ENCODE measurements around the gene RUNDC1.

RUNDC1 gene

DNA sequence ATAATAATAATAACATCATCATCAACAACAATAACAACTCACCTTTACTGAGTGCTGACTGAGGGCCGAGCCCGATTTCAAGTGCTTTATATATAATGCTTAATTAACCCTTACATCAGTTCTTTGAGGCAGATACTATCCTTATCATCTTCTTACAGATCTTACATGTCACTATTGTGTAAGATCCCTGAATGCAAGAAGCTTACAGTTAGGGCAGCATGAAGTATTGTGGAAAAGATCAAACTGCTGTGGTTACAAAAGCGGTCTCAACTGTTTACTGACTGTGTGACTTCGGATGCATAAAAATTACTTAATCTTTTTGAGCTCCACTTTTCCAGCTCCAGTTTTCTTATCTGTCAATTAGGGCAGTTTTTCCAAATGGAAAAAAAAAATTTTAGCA lies 38.6 kb downstream of the RUNDC1 start:
- no peak for DNase-seq (ENCODE audit: low read depth, low spot score)

- DNase-seq (ENCODE audit: low read depth, low spot score), result no peak
Measured at GRCh38 chr17:43019418-43019817, 39.1 kb downstream of the RUNDC1 start.

DNA sequence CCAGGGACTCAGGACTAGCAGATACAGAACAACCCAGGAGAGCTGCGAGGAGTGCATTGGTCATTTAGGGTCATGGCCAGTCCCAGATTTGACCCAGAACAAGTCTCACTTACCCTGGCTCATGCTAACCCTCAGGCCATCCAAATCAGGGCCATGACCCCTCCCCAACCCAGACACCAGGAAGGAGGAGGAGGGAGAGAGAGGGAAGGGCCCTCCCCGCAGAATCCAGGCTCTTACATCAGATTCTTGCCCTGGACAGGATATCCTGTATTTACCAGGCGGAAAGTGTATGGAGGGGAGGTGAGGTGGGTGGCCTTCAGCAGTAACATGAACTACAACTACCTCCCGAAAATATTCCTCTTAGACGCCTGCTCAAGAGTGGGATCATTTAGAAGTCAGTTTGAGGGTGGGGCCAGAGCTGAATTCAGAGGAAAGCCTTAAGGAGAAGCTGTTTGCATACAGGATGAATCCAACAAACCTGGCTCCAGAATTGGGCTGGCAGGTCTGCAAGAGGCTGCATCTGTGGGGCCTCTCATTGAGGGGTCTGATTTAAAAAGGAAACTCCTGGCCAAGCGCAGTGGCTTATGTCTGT lies 39.8 kb downstream of the RUNDC1 start:
- DNase-seq (ENCODE audit: low read depth, low spot score), result no peak

DNA sequence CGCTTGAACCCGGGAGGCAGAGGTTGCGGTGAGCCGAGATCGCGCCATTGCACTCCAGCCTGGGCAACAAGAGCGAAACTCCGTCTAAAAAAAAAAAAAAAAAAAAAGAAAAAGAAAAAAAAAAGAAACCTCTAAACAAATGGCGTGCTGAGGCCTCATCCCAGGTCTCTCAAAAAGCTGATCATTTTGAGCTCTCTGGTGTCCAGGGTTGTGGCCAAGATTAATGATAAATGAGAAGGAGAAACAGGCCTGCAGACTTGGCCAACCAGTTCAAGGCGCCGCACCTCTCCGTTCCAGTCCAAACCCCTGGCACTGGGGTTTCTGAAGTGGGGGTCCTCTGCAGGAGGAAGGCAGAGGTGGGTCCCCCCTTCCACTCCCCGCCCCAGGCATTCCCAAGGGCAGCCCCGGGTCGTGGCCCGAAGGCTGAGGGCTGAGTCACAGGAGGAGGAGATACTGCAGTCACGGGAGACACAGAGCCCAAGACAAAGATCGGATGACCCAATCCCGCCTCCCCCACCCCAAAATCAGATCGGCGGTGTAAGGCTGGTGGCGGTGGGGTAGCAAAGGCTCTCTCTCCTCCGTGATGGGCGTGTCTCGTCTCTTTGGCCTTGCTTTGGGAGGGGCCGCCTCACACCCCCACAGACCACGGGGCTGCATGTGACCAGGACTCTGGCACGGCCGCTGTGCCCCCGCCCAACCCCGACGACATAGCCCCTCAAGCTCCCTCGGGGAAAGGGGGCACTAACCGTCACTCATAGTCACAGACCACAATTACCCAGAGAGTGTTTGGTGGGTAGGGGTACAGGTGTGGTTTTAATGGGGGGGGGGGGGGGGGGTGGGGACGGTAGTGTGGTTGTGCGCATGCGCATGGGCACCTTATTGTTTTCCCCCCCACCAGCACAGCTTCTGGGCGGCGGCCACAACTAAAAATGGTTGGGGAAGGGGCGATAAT lies 40.7 kb downstream of the RUNDC1 start:
- no peak for DNase-seq (ENCODE audit: low read depth, low spot score)

GRCh38 chr17:43021741-43022512 lies 41.6 kb downstream of the RUNDC1 start, which contains the start of gene VAT1:
Gene VAT1 (minus strand): TSS chr17:43022385. CDS start chr17:43022322, 63 bp downstream.
- DNase-seq (ENCODE audit: low read depth, low spot score), result no peak

- peak; percentile 95 for DNase-seq (ENCODE audit: low read depth, low spot score)
Measured at GRCh38 chr17:43024407-43025289, 44.3 kb downstream of the RUNDC1 start, which contains the start of gene RND2. Gene RND2 (plus strand): TSS chr17:43025231. CDS start chr17:43025348, 117 bp downstream.

DNA sequence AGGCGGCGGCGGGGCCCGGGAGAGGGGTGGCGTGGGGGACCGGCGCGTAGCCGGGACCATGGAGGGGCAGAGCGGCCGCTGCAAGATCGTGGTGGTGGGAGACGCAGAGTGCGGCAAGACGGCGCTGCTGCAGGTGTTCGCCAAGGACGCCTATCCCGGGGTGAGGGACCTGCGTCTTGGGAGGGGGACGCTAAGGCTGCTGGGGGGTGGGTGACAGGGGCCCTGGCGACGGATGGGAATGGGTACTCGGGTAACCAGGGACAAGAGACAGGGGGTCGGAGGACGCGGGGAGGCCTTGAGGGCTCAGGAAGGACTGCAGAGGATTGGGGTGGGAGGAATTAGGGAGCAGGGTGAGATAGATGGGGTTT lies 44.9 kb downstream of the RUNDC1 start:
- DNase-seq (ENCODE audit: low read depth, low spot score), result no peak

- DNase-seq (ENCODE audit: low read depth, low spot score), result no peak
Measured at GRCh38 chr17:43025766-43026537, 45.6 kb downstream of the RUNDC1 start.

DNA sequence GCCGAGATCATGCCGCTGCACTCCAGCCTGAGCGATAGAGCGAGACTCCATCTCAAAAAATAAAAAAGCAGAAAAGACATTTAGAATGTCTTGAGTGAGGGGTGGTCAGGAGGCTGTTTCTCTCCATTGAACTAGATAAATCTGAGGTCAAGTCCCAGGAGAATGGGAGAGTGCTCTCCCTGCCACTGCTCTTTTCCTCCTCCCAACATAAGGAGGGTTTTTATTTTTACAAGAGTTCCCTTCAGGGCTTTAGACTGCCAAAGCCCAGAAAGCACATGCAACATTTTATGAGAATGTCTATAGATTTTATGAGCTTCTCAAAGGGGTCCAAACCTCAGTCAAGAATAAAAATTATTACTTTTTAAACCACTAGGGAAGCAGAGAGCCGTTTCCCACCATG lies 46.2 kb downstream of the RUNDC1 start:
- DNase-seq (ENCODE audit: low read depth, low spot score), result no peak

GRCh38 chr17:43027091-43028032 lies 47.0 kb downstream of the RUNDC1 start:
- DNase-seq (ENCODE audit: low read depth, low spot score), result no peak

DNA sequence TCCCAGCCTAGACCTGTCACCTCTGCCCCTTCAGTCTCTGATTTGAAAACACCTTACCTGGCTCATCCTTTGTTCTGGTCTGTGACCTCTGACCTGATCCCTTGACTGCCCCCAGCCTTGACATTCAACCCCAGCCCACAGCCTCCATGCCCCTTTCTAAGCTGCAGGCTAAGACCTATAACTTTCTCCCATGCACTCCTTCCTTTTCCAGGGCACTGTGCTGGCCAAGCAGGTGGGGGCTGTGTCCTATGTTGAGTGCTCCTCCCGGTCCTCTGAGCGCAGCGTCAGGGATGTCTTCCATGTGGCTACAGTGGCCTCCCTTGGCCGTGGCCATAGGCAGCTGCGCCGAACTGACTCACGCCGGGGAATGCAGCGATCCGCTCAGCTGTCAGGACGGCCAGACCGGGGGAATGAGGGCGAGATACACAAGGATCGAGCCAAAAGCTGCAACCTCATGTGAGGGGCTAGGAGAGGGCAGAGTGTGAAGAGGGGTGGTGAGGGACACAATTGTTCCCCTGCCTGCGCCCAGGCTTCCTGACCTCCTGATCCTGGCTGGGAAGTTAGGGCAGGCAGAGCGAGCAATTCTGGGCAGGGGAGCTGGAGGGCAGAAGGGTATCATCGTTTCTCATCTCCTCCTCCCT lies 48.0 kb downstream of the RUNDC1 start:
- DNase-seq (ENCODE audit: low read depth, low spot score), result no peak

DNA sequence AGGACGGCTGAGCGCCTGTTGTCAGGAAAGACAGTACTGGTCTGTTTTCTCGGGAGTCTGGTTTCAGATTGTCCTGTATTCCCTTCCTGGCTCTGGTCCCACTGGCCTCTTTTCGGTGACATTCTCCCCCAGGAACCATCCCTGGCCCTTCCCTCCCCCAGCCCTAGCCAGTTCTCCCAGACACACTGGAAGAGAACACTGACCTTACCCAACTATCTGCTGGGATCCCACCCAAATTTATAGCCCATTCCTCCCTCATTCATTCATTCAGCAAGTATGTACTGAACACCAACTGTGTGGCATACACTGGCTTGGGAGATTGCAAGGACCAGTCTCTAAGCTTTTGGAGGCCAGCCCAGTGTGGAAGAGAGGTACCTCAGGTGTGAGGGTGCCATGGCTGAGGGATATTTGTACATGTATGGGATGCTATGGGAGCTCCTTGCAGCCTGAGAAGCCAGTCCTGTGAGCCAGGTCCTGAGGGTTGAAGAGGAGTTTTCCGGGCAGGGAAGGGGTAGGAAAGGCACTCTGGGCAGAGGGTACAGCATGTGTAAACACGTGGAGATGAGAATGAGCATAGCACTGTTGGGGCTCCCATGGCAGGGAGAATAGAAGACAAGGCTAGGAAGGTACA lies 49.9 kb downstream of the RUNDC1 start:
- no peak for DNase-seq (ENCODE audit: low read depth, low spot score)

GRCh38 chr17:43031666-43032065 lies 51.3 kb downstream of the RUNDC1 start:
- DNase-seq (ENCODE audit: low read depth, low spot score), result no peak

GRCh38 chr17:43033948-43034881 lies 53.9 kb downstream of the RUNDC1 start:
- DNase-seq (ENCODE audit: low read depth, low spot score), result no peak

GRCh38 chr17:43034894-43035293 lies 54.5 kb downstream of the RUNDC1 start:
- no peak for DNase-seq (ENCODE audit: low read depth, low spot score)

DNA sequence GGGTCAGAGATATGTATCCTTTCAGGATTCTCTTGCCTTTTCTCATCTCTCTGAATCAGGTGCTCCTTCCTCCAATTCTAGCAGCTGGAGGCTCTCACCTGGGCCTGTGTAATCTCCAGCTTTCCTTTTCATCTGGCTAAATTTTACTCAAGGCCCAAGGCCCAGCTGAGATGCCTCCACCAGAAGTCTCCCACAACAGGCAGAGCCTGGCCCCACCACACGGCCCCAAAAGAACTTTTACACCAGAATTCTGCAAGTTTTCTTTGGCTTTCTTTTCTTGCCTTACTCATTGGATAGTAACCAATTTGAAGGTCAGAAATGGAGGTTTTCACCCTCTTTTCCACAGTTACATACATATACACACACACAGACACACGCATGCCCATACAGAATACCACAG lies 59.3 kb downstream of the RUNDC1 start:
- DNase-seq (ENCODE audit: low read depth, low spot score), result no peak

- no peak for DNase-seq (ENCODE audit: low read depth, low spot score)
Measured at GRCh38 chr17:43040655-43041054, 60.3 kb downstream of the RUNDC1 start.

Measured in iPS DF 19.7 (cell line).